Breast epithelium (tissue), 3 donors: ENCODE measurements around the gene CACNA2D1.

Experiments
- CTCF ChIP-seq, 3 donors: fragments of 450-650 bp; IDR thresholded peaks; one replicate each; pipeline ENCODE4 v1.5.1; 2016 to 2017; ENCODE audit warnings: antibody characterized with exemption in 3 of 3, mild to moderate bottlenecking in 3 of 3, moderate library complexity in 3 of 3
- POLR2AphosphoS5 ChIP-seq, 3 donors: sonication (generic); formaldehyde crosslinking; IDR thresholded peaks; one replicate each; pipeline ENCODE4 v1.6.1; 2017; ENCODE audit warnings: antibody characterized with exemption in 3 of 3

- TF ChIP-seq CTCF (IDR thresholded peaks at IDR 0.05) = no peak
- TF ChIP-seq POLR2AphosphoS5 (IDR thresholded peaks at IDR 0.05) = no peak
Observed at GRCh38 chr7:81908220-81908619, 535.4 kb downstream of the CACNA2D1 start.
